SK-N-SH (cell line): ENCODE results near the gene ZBTB3.

Source experiments
- EZH2phosphoT487 ChIP-seq: fragments of 200-600 bp; sonication (generic); IDR thresholded peaks from 2 replicates; pipeline ENCODE4 v1.6.1; 2017; ENCODE audit warnings: low read depth, mixed run types, mild to moderate bottlenecking, antibody characterized with exemption, moderate library complexity, borderline replicate concordance
- JUND ChIP-seq: IDR thresholded peaks from 2 replicates; pipeline ENCODE4 v1.4.0; 2012
- POLR2AphosphoS5 ChIP-seq: IDR thresholded peaks from 2 replicates; pipeline ENCODE4 v1.6.1; 2012; ENCODE audit warnings: low read depth, low read length
- RAD21 ChIP-seq: IDR thresholded peaks from 2 replicates; pipeline ENCODE4 v1.6.1; 2012; ENCODE audit warnings: mild to moderate bottlenecking, low read length
- TAF1 ChIP-seq: IDR thresholded peaks from 2 replicates; pipeline ENCODE4 v1.6.1; 2012; ENCODE audit warnings: low read depth, mild to moderate bottlenecking, low read length, moderate library complexity, borderline replicate concordance
- TF ChIP-seq, protein P1 (sequence below): fragments of 200-600 bp; sonication (generic); IDR thresholded peaks from 2 replicates; pipeline ENCODE4 v1.6.1; 2017; ENCODE audit warnings: antibody characterized with exemption, mild to moderate bottlenecking, moderate library complexity

DNA sequence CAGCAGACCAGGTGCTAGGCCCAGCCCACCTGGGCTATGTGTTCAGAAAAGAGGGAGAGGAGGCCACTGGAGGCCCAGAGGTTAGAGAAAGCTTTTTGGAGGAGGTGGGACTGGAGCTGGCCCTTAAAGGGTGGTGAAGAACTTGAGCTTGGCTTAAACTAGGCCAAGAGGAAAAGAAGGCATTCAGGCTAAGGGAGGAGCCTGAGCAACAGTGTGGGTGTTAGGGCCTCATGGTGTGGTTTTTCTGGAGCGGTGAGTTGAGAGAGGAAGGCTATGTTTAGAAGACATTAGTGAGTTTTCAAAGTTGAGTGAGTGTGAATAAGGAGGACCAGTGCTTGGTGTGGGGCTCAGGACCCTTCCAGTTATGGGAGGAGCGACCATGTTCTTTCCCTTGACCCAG lies 23.4 kb upstream of the ZBTB3 start:
- no peak for TF ChIP-seq RAD21
- TF ChIP-seq, protein P1, sequence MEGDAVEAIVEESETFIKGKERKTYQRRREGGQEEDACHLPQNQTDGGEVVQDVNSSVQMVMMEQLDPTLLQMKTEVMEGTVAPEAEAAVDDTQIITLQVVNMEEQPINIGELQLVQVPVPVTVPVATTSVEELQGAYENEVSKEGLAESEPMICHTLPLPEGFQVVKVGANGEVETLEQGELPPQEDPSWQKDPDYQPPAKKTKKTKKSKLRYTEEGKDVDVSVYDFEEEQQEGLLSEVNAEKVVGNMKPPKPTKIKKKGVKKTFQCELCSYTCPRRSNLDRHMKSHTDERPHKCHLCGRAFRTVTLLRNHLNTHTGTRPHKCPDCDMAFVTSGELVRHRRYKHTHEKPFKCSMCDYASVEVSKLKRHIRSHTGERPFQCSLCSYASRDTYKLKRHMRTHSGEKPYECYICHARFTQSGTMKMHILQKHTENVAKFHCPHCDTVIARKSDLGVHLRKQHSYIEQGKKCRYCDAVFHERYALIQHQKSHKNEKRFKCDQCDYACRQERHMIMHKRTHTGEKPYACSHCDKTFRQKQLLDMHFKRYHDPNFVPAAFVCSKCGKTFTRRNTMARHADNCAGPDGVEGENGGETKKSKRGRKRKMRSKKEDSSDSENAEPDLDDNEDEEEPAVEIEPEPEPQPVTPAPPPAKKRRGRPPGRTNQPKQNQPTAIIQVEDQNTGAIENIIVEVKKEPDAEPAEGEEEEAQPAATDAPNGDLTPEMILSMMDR: no peak
- no peak for TF ChIP-seq JUND
- no peak for TF ChIP-seq POLR2AphosphoS5
- no peak for TF ChIP-seq TAF1
- TF ChIP-seq EZH2phosphoT487: no peak
